ENCODE data around the gene FAM240A. TPM values are rescaled to one million over a fixed set of nuclear protein-coding genes. Genes with fewer than 3 reads are reported as not detected.

FAM240A gene
- total RNA-seq, 1 donor from 2014 or later, result not detected

DNA sequence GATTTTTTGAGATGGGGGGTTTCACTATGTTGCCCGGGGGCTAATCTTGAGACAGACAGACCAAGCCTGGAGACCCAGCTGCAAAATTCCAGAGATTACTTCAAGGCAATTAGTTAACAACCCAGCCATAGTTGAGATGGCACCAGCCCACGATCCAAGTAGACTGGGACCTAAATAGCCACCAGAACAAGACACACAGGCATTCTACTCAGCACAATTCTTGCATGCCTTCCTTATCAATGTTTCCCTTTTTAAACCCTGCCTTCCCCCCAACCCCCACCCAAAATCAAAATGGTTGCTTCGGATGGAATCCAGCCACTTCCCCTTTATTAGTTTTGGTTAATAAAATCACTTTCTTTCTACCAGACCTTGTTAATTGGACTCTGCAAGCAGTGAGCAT, 28.6 kb downstream of the FAM240A start:
- Mint-ChIP-seq H3K9me3 (ENCODE audit: unreplicated experiment) (peaks cover 5% of the 10 kb centered on the region), H3K4me1 (ENCODE audit: low read depth, unreplicated experiment) (no peaks in the 10 kb centered on the region), H3K27me3 (ENCODE audit: unreplicated experiment) (no peaks in the 10 kb centered on the region), H3K4me3 (ENCODE audit: unreplicated experiment) (no peak overlapping the region), H3K27ac (ENCODE audit: unreplicated experiment) (no peak overlapping the region), H3K36me3 (ENCODE audit: unreplicated experiment) (peaks cover 20% of the 10 kb centered on the region)
- TF ChIP-seq, protein P1, sequence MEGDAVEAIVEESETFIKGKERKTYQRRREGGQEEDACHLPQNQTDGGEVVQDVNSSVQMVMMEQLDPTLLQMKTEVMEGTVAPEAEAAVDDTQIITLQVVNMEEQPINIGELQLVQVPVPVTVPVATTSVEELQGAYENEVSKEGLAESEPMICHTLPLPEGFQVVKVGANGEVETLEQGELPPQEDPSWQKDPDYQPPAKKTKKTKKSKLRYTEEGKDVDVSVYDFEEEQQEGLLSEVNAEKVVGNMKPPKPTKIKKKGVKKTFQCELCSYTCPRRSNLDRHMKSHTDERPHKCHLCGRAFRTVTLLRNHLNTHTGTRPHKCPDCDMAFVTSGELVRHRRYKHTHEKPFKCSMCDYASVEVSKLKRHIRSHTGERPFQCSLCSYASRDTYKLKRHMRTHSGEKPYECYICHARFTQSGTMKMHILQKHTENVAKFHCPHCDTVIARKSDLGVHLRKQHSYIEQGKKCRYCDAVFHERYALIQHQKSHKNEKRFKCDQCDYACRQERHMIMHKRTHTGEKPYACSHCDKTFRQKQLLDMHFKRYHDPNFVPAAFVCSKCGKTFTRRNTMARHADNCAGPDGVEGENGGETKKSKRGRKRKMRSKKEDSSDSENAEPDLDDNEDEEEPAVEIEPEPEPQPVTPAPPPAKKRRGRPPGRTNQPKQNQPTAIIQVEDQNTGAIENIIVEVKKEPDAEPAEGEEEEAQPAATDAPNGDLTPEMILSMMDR (IDR thresholded peaks at IDR 0.05; ENCODE audit: partially characterized antibody, unreplicated experiment), result no peak
- DNase-seq, result no peak

DNA sequence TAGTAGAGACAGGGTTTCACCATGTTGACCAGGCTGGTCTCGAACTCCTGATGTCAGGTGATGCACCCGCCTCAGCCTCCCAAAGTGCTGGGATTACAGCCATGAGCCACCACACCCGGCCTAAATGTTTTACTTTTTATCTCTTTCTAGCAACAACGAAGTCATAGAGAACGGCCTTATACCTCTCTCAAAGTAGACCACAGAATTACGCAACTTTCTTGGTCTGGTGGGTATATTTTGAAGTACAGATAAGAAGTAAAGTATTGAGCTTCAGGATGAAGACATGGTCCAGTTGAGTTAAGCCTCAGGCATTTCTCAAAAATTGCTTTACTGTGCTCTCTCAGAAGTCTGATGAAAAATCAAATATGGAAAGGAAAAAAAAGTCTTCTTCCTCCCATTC, 30.6 kb downstream of the FAM240A start:
- no peak overlapping the region for H3K4me3 Mint-ChIP-seq (ENCODE audit: unreplicated experiment)
- H3K27me3 Mint-ChIP-seq (ENCODE audit: unreplicated experiment), result no peaks in the 10 kb centered on the region
- H3K27ac Mint-ChIP-seq (ENCODE audit: unreplicated experiment), result no peak overlapping the region
- no peak for DNase-seq
- peaks cover 5% of the 10 kb centered on the region for H3K9me3 Mint-ChIP-seq (ENCODE audit: unreplicated experiment)
- H3K4me1 Mint-ChIP-seq (ENCODE audit: low read depth, unreplicated experiment), result no peaks in the 10 kb centered on the region
- H3K36me3 Mint-ChIP-seq (ENCODE audit: unreplicated experiment), result peaks cover 20% of the 10 kb centered on the region
- TF ChIP-seq, protein P1 (IDR thresholded peaks at IDR 0.05; ENCODE audit: partially characterized antibody, unreplicated experiment), result no peak

GRCh38 chr3:46643701-46644100, 31.4 kb downstream of the FAM240A start:
- no peaks in the 10 kb centered on the region for H3K27me3 Mint-ChIP-seq (ENCODE audit: unreplicated experiment)
- TF ChIP-seq, protein P1 (IDR thresholded peaks at IDR 0.05; ENCODE audit: partially characterized antibody, unreplicated experiment), result no peak
- no peak overlapping the region for H3K4me3 Mint-ChIP-seq (ENCODE audit: unreplicated experiment)
- no peak overlapping the region for H3K27ac Mint-ChIP-seq (ENCODE audit: unreplicated experiment)
- DNase-seq, result no peak
- H3K9me3 Mint-ChIP-seq (ENCODE audit: unreplicated experiment), result peaks cover 5% of the 10 kb centered on the region
- H3K4me1 Mint-ChIP-seq (ENCODE audit: low read depth, unreplicated experiment), result no peaks in the 10 kb centered on the region
- H3K36me3 Mint-ChIP-seq (ENCODE audit: unreplicated experiment), result peaks cover 17% of the 10 kb centered on the region

- Mint-ChIP-seq H3K4me3 (ENCODE audit: unreplicated experiment) (no peak overlapping the region), H3K27ac (ENCODE audit: unreplicated experiment) (no peak overlapping the region), H3K4me1 (ENCODE audit: low read depth, unreplicated experiment) (no peaks in the 10 kb centered on the region), H3K36me3 (ENCODE audit: unreplicated experiment) (peaks cover 3% of the 10 kb centered on the region), H3K9me3 (ENCODE audit: unreplicated experiment) (peaks cover 3% of the 10 kb centered on the region), H3K27me3 (ENCODE audit: unreplicated experiment) (no peaks in the 10 kb centered on the region)
- DNase-seq, result no peak
- TF ChIP-seq, protein P1 (IDR thresholded peaks at IDR 0.05; ENCODE audit: partially characterized antibody, unreplicated experiment), result no peak
Observed at GRCh38 chr3:46646700-46647099, 34.4 kb downstream of the FAM240A start.

DNA sequence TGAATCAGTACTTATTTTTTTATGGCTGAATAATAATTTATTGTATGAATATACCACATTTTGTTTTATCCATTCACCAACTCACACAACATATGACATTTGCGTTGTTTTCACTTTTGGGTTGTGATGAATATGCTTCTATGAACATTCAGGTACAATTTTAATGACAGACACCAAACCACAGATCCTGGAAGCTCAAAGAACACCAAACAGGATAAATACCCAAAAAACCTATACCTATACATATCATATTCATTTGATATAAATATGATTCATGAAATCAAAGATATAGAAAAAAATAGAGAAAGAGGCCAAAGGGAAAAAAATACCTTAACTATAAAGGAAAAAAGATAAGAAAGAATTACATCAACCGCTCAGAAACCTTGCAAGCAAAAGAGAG, 35.8 kb downstream of the FAM240A start:
- H3K27me3 Mint-ChIP-seq (ENCODE audit: unreplicated experiment), result no peaks in the 10 kb centered on the region
- H3K4me1 Mint-ChIP-seq (ENCODE audit: low read depth, unreplicated experiment), result no peaks in the 10 kb centered on the region
- no peak overlapping the region for H3K27ac Mint-ChIP-seq (ENCODE audit: unreplicated experiment)
- H3K36me3 Mint-ChIP-seq (ENCODE audit: unreplicated experiment), result peaks cover 8% of the 10 kb centered on the region
- no peak for DNase-seq
- no peak overlapping the region for H3K4me3 Mint-ChIP-seq (ENCODE audit: unreplicated experiment)
- peaks cover 8% of the 10 kb centered on the region for H3K9me3 Mint-ChIP-seq (ENCODE audit: unreplicated experiment)
- TF ChIP-seq, protein P1 (IDR thresholded peaks at IDR 0.05; ENCODE audit: partially characterized antibody, unreplicated experiment), result no peak

All from glutamatergic neuron (in vitro differentiated cells).